Testis (tissue), 3 donors: Measurements from ENCODE around the gene ZSCAN1. TPM values are rescaled to one million over a fixed set of nuclear protein-coding genes. Genes with fewer than 3 reads are reported as not detected.

Experiments used
- DNase-seq: peaks from one replicate; pipeline ENCODE4 v3.0.0-alpha.2; 2019
- H3K27ac ChIP-seq, 2 donors: fragments of 200-600 bp; sonication (generic); one replicate each; pipeline ENCODE4 v1.5.1; 2019
- H3K27me3 ChIP-seq: fragments of 200-600 bp; sonication (generic); one replicate; pipeline ENCODE4 v1.5.1; 2019
- H3K36me3 ChIP-seq: fragments of 200-600 bp; sonication (generic); one replicate; pipeline ENCODE4 v1.5.1; 2017; ENCODE audit warnings: low read depth; ENCODE audit errors: missing control alignments
- H3K4me1 ChIP-seq: fragments of 200-600 bp; sonication (generic); one replicate; pipeline ENCODE4 v1.5.1; 2019
- H3K4me3 ChIP-seq, 2 donors: fragments of 200-600 bp; sonication (generic); one replicate each; pipeline ENCODE4 v1.5.1; 2017 to 2019
- H3K9me3 ChIP-seq: fragments of 200-600 bp; sonication (generic); one replicate; pipeline ENCODE4 v1.5.1; 2017
- POLR2A ChIP-seq: fragments of 450-650 bp; IDR thresholded peaks from one replicate; pipeline ENCODE4 v1.6.1; 2017; ENCODE audit warnings: antibody characterized with exemption, mild to moderate bottlenecking, moderate library complexity
- WGBS, 2 donors: methylation state at CpG; one replicate each; pipeline ENCODE4 v1.1.5; 2018; 5-methylcytosine and 5-hydroxymethylcytosine counted together
- intact Hi-C: fragments of 100-400 bp; cut with DNase I; formaldehyde crosslinking; loops from one replicate; pipeline ENCODE4 v1.15.1; 2023; ENCODE audit warnings: low total_unique reads
- polyA plus RNA-seq: library from polyadenylated mRNA; stranded (reverse); fragments of 350-450 nt; fragmentation: Illumina TruSeq; extraction: RNeasy Lipid Tissue Mini Kit (QIAGEN cat#74804); gene quantifications from one replicate; pipeline ENCODE4 v1.2.3, GENCODE V29; 2014; ENCODE audit warnings: low read depth, low replicate concordance; ENCODE audit not compliant: insufficient read depth
- total RNA-seq, 2 donors: library from RNA; depleted of rRNA; stranded (reverse); fragments of >200 nt; gene quantifications; one replicate each; pipeline ENCODE4 v1.2.3, GENCODE V29; 2016
- TF ChIP-seq, protein P1 (sequence below), 3 experiments: fragments of 450-650 bp in 2 of 3; fragments of 200-600 bp in 1 of 3; sonication (generic) in 1 of 3; IDR thresholded peaks; one replicate each; pipeline ENCODE4 v1.5.1; 2016 to 2019; ENCODE audit warnings: antibody characterized with exemption in 3 of 3, mild to moderate bottlenecking in 2 of 3, moderate library complexity in 1 of 3

Gene ZSCAN1
- total and polyA plus RNA-seq, 3 donors from 2014 or later: 5.9 to 8.0 (median 6.5) TPM

- H3K36me3 ChIP-seq: no peaks in the 10 kb centered on the region
- H3K4me1 ChIP-seq: no peaks in the 10 kb centered on the region
- H3K9me3 ChIP-seq: no peaks in the 10 kb centered on the region
- no peak overlapping the region for H3K4me3 ChIP-seq
- WGBS, 2 donors: 95% methylated on average over 8 to 16 of the region's 16 CpGs
- no peak for TF ChIP-seq POLR2A
- TF ChIP-seq, protein P1, sequence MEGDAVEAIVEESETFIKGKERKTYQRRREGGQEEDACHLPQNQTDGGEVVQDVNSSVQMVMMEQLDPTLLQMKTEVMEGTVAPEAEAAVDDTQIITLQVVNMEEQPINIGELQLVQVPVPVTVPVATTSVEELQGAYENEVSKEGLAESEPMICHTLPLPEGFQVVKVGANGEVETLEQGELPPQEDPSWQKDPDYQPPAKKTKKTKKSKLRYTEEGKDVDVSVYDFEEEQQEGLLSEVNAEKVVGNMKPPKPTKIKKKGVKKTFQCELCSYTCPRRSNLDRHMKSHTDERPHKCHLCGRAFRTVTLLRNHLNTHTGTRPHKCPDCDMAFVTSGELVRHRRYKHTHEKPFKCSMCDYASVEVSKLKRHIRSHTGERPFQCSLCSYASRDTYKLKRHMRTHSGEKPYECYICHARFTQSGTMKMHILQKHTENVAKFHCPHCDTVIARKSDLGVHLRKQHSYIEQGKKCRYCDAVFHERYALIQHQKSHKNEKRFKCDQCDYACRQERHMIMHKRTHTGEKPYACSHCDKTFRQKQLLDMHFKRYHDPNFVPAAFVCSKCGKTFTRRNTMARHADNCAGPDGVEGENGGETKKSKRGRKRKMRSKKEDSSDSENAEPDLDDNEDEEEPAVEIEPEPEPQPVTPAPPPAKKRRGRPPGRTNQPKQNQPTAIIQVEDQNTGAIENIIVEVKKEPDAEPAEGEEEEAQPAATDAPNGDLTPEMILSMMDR (IDR thresholded peaks at IDR 0.05): no peak
- no peaks in the 10 kb centered on the region for H3K27me3 ChIP-seq
- H3K27ac ChIP-seq: no peak overlapping the region
- intact Hi-C loops: no loop called here
- DNase-seq: no peak
These were observed 18.4 kb downstream of the ZSCAN1 start for GRCh38 chr19:58052256-58052655.

DNA sequence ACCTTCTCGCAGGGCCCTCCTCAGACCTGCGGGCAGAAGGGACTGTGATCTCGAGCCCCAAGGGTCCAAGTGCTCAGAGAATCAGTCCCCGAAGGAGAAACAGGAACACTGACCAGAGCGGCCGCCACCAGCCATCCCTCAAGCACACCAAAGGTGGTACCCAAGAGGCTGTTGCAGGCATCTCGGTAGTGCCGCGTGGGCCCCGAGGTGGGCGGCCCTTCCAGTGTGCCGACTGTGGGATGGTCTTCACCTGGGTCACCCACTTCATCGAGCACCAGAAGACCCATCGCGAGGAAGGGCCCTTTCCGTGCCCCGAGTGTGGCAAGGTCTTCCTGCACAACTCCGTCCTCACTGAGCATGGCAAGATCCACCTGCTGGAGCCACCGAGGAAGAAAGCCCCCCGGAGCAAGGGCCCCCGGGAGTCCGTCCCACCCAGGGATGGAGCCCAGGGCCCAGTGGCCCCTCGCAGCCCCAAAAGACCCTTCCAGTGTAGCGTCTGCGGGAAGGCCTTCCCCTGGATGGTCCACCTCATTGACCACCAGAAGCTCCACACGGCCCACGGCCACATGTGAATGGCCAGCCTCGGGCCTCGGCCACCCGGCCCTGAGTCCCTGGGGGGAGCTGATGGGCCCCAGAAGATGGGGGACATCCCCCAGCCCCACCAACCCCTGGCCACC lies 19.8 kb downstream of the ZSCAN1 start:
- no peaks in the 10 kb centered on the region for H3K36me3 ChIP-seq
- H3K9me3 ChIP-seq: no peaks in the 10 kb centered on the region
- no peaks in the 10 kb centered on the region for H3K4me1 ChIP-seq
- no peaks in the 10 kb centered on the region for H3K27me3 ChIP-seq
- no peak overlapping the region for H3K27ac ChIP-seq
- intact Hi-C loops: no loop called here
- DNase-seq: no peak
- 93 to 95% methylated on average over 9 to 30 of the region's 30 CpGs for WGBS, 2 donors
- H3K4me3 ChIP-seq: no peak overlapping the region
- TF ChIP-seq, protein P1 (IDR thresholded peaks at IDR 0.05): no peak
- TF ChIP-seq POLR2A: no peak

DNA sequence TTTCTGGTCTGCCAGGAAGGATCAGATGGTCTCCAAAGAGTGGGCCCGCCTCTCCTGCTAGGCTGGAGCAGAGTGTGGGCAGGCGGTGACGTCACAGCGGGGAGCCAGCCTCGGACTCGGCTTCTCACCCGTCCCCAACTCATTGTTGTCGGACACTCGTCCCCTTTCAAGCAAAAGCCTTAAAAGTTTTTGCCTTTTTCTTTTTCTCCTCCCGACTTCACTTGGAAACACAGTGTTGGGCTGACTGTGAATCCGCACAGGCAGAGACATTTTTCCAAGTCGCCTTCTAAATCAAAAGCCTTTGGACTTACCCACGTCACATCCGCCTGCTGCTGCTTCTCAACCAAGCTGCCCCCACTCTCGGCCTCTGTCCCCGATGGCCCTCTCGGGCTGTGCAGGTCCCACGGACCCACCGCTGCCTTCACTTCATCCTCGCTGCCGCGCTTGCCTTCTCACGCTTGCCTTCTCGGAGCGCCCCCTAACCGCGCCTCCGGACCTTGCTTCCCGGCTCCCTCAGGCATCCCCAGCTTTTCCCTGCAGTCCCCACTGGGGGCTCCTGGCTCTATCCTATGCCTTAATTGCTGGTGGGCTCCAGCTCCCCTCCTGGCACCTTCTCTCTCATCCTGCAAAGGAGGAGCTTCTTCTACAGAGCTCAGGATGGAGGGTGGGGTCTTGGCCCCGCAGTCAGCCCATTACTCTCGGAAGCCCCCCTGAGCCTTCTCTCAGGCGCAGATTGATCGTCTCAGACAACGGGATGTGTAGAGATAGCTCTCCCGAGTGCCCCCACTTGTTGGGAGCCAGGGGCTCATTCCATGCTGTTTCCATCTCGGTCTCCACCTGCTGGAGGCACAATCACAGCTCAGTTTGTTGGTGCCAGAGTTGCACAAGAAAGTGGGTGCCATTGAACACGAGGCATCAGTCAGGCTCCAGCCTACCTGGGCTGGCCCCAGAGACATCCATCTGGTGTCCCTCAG lies 21.4 kb downstream of the ZSCAN1 start:
- TF ChIP-seq, protein P1 (IDR thresholded peaks at IDR 0.05): no peak
- TF ChIP-seq POLR2A: no peak
- no peaks in the 10 kb centered on the region for H3K27me3 ChIP-seq
- no peaks in the 10 kb centered on the region for H3K36me3 ChIP-seq
- intact Hi-C loops: no loop called here
- WGBS, 2 donors: 37 to 39% methylated on average over 36 to 37 of the region's 37 CpGs
- no peaks in the 10 kb centered on the region for H3K9me3 ChIP-seq
- peak overlapping the region; percentile 53 for H3K27ac ChIP-seq
- peaks cover 8% of the 10 kb centered on the region for H3K4me1 ChIP-seq
- DNase-seq: peak; percentile 67
- peak overlapping the region; percentile 34 to 54 for H3K4me3 ChIP-seq

- no peaks in the 10 kb centered on the region for H3K36me3 ChIP-seq
- no peaks in the 10 kb centered on the region for H3K9me3 ChIP-seq
- H3K4me3 ChIP-seq: no peak overlapping the region
- intact Hi-C loops: no loop called here
- no peaks in the 10 kb centered on the region for H3K27me3 ChIP-seq
- H3K4me1 ChIP-seq: peaks cover 8% of the 10 kb centered on the region
- WGBS, 2 donors: 86 to 95% methylated on average over 1 to 8 of the region's 8 CpGs
- no peak overlapping the region for H3K27ac ChIP-seq
- TF ChIP-seq, protein P1 (IDR thresholded peaks at IDR 0.05): no peak
- no peak for TF ChIP-seq POLR2A
- no peak for DNase-seq
These were observed 22.4 kb downstream of the ZSCAN1 start for GRCh38 chr19:58056261-58056660.
